GM21737 (cell line): ENCODE results near the gene NDUFA3.
"Not testable (repeated sequence)": the region's sequence is repeated elsewhere in the genome, so short reads cannot be mapped to it uniquely, and the experiment has no call there.

Experiments
- ATAC-seq: cut with Tn5 transposase; IDR thresholded peaks from one replicate; pipeline ENCODE4 v1.9.1; 2021; ENCODE audit warnings: mild to moderate bottlenecking, moderate library complexity; ENCODE audit not compliant: unreplicated experiment

Gene NDUFA3

DNA sequence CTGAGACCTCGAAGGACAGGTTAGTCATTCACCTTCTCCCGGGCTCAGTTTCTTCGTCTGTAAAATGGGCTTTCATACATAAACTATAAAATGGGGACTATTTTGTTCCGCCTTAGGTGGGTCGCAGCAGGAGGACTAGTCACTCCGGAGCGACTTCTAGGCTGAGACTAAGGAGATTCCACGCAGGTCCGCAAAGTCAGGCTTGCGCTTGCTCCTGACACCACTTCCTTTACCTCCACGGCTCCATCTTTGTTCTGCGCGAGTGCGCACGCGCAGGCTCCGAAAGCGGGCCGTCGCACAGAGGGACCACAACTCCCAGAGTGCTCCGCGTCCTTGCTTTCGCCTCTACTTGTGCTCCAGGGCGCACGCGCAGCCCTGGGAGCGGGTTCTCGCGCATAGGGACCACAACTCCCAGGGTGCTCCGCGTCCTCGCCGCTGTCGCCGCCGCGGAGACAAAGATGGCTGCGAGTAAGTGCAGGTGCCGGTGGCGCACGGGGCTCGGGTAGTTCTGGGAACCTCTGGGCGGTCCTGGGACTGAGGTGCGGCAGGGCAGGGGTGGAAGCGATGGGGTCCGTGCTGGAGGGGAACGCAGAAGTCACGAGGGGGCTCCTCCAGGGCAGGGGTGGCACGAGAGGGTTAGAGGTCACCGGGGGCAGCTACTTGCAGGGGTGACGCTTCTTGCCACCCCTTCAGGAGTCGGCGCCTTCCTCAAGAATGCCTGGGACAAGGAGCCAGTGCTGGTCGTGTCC, at the start of gene NDUFA3:
Gene NDUFA3, plus strand, starts transcription at position 435 of the 749 bp plus-strand sequence. Its CDS starts 24 bp downstream, at position 459.
- ATAC-seq, result peak; percentile 94

GRCh38 chr19:54062643-54063042, 40.0 kb upstream of the NDUFA3 start:
- no peak for ATAC-seq

DNA sequence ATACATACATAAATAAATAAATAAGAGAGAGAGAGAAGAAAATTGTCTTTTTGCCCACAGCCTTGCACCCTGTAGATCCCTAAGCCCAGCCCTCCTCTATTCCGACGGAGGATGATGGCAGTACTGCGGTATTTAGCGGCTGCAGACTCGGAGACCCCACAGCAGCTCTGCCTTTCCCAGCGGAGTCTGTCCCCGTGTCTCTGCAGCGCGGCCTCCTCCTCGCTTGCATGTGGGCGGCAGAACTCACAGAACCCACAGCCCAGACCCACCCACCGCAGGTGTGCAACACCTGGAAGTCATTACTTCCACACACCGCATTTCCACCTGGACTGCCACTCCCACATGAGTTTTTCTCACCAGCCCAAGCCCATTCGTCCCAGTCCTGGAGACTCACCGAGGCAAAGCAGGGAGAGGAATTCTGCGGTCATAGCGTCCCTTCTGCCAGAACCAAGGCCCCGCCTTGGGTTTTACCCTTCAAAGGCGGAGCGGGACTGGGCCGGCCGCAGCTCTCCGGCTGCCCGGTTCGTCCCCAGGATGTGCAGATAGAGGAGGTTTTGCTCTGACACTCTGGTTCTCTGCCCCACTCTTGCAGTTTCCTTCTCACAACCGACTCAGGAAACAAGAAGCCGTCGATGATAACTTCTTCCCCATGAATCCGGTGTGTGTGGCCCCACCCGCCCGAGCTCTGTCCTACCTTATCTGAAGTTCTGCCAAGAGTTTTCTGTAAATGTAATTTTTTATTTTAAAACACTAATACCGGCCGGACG, 39.1 kb upstream of the NDUFA3 start, which contains the start of gene VSTM1:
Gene VSTM1, minus strand, starts transcription at position 548 of the 767 bp plus-strand sequence. Its CDS starts 120 bp downstream, at position 428.
- ATAC-seq, result no peak

DNA sequence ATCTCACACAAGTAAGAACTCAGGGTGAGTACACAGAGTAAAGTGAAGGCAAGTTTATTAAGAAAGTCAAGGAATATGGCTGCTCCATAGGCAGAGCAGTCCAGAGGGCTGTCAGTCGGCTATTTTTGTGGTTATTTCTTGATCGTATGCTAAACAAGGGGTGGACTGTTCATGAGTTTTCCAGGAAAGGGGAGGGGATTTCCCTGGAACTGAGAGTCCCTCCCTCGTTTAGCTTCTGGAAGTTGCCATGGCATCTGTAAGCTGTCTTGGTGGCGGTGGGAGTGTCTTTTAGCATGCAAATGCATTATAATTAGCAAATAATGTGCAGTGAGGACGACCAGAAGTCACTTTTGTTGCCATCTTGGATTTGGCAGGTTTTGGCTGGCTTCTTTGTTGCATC, 33.2 kb upstream of the NDUFA3 start:
- ATAC-seq, result no peak

- no peak for ATAC-seq
Observed at GRCh38 chr19:54073829-54074228, 28.8 kb upstream of the NDUFA3 start.

- ATAC-seq, result no peak
Observed at GRCh38 chr19:54074851-54075250, 27.8 kb upstream of the NDUFA3 start.

GRCh38 chr19:54077334-54077733, 25.3 kb upstream of the NDUFA3 start:
- ATAC-seq, result no peak

GRCh38 chr19:54081032-54081431, 21.6 kb upstream of the NDUFA3 start, which contains the start of gene TARM1:
TSS of gene TARM1 (minus strand) at chr19:54081365. CDS start at chr19:54081340, 25 bp downstream.
- ATAC-seq, result no peak

- no peak for ATAC-seq
Observed at GRCh38 chr19:54084410-54084809, 18.2 kb upstream of the NDUFA3 start.

DNA sequence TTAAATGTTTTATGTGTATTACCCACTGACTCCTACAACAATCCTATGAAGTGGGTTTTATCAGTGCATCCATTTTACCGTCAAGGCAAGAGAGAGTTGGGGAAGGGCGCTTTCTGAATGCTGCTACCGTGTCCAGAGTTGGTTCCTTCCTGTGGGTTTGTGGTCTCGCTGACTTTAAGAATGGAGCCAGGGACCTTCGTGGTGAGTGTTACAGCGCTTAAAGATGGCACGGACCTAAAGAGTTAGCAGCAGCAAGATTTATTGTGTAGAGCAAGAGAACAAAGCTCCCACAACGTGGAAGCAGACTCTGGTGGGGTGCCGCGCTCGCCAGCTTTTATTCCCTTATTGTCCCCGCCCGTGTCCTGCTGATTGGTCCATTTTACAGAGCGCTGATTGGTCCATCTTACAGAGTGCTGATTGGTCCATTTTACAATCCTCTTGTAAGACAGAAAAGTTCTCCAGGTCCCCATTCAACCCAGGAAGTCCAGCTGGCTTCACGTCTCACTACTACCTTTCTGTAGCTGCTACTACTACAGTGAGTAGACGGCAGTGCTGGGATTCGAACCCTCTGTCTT, 8.1 kb upstream of the NDUFA3 start:
- ATAC-seq, result no peak

- ATAC-seq, result no peak
Observed at GRCh38 chr19:54095136-54095858, 7.4 kb upstream of the NDUFA3 start.

- ATAC-seq, result not testable (repeated sequence)
Observed at GRCh38 chr19:54095859-54096616, 6.6 kb upstream of the NDUFA3 start.

DNA sequence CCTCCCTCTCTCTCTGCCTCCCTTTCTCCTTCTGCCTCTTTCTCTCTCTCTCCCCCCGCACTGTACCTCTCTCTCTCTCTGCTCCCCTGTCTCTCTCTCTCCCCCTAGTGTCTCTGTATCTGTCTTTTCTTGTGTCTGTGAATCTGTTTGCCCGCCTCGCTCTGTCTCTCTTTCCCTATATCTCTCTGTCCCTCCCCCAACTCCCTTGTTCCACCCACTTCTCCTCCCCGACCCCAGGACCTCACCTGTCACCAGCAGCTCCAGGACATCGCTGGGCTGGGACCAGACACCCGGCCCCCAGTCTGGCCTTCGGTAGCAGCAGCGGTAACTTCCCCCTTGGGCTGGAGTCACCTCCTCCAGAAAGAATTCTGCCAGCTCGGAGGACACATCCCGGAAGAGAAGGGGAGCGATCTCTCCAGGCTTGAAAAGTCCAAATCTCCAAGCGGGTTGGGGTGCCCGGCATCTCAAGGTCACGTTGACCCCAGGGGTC, 6.0 kb upstream of the NDUFA3 start:
- no peak for ATAC-seq

DNA sequence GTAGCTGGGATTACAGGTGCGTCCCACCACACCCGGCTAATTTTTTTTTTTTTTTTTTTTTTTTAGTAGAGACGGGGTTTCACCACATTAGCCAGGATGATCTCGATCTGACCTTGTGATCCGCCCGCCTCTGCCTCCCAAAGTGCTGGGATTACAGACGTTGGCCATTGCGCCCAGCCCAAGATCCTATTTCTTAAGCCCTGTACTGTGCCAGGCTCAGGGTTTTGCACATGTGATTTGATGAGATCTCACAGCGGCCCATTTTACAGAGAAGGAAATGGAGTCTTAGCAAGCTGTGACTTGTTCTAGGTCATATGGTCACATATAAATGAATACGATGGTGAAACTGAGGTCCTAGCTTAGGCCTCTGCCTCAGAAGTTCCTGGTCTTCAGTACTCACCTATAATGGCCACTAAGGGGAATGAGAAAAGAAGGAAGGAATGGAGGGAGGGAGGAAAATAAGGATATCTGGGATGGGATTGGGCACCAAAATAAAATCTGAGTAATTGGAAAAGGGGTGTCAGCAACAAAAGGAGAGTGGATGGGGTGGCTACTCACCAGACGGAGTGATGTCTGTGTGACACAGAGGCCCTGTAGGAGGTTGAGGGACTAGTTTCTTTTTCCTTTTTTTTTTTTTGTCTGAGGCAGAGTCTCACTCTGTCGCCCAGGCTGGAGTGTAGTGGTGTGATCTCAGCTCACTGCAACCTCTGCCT, 3.3 kb upstream of the NDUFA3 start:
- no peak for ATAC-seq

- not testable (repeated sequence) for ATAC-seq
Observed at GRCh38 chr19:54099903-54100255, 2.8 kb upstream of the NDUFA3 start.

DNA sequence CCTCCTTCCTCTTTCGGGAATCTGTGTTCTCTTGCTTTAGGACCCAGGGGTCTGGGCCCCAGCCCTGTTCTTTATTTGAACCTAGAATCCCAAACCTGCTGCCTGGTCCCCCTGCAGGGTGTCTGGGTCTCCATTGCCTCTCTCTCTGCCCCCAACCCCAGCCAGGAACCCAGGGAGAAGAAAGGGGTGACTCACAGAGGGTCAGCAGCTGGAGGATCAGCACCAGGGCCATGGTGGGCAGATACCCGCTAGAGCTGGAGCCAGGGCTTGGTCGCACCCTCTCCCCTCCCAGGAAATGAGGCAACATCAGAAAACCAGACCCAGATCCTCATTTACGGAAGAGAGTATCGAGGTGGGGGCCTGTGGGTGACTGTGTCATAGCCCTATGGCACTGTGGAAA, 2.1 kb upstream of the NDUFA3 start, which contains the start of gene OSCAR:
Gene OSCAR, minus strand, starts transcription at position 243 of the 400 bp plus-strand sequence. Its CDS starts 11 bp downstream, at position 232.
- ATAC-seq, result no peak

- no peak for ATAC-seq
Observed at GRCh38 chr19:54104998-54105715, 2.5 kb downstream of the NDUFA3 start.

GRCh38 chr19:54105796-54106195, 3.1 kb downstream of the NDUFA3 start:
- ATAC-seq, result no peak

DNA sequence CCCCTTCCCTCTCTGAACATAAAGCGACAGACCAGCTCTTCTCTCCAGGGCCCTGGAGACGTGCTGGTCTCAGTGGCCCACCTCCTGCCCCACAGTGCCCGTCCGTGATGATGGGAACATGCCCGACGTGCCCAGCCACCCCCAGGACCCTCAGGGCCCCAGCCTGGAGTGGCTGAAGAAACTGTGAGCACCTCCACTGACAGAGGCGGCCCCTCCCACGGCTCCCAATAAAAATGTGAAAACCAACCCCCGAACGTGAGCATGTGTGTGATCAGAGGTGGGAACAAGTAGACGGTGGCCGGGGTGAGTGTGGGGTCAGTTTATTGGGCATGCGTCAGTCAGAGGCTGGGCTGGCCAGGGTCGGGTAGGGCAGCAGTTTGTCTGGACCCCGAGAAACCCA, 4.1 kb downstream of the NDUFA3 start:
- ATAC-seq, result no peak
